PC-3 (cell line): Measurements from ENCODE around the gene SERGEF.

Experiments
- CTCF ChIP-seq: fragments of 300-600 bp; sonication (generic); conservative IDR thresholded peaks from 2 replicates; pipeline ENCODE4 v1.5.1; 2017; ENCODE audit warnings: antibody characterized with exemption, low read depth, mild to moderate bottlenecking, low read length
- EZH2 ChIP-seq: fragments of 300-600 bp; sonication (generic); IDR thresholded peaks from one replicate; pipeline ENCODE4 v1.6.1; 2017; ENCODE audit warnings: antibody characterized with exemption, mild to moderate bottlenecking, low read length; ENCODE audit not compliant: unreplicated experiment

GRCh38 chr11:17766590-17766989, 246.3 kb downstream of the SERGEF start:
- TF ChIP-seq CTCF (no peak), EZH2 (no peak)
